ENCODE results near the gene PSAP.

GRCh38 chr10:71779641-71780040, 71.4 kb downstream of the PSAP start:
- TF ChIP-seq POLR2A (IDR thresholded peaks at IDR 0.05) (no peak), CTCF (IDR thresholded peaks at IDR 0.05) (no peak), EP300 (IDR thresholded peaks at IDR 0.05) (no peak)

Data from tibial nerve (tissue), 4 donors.